Measurements from ENCODE around the gene DKK2.

The DKK2 gene

GRCh38 chr4:107035819-107036583, at the start of gene DKK2:
Gene DKK2 (minus strand): TSS chr4:107036313. CDS start chr4:107035591, 722 bp downstream.
- peak; percentile 6 for DNase-seq (ENCODE audit: low read depth)
- TF ChIP-seq MAX (IDR thresholded peaks at IDR 0.05; ENCODE audit: low read depth, low read length) (no peak), MYC (IDR thresholded peaks at IDR 0.05; ENCODE audit: low read depth, low read length) (no peak), CTCF (IDR thresholded peaks at IDR 0.05; ENCODE audit: low read depth, low read length) (no peak), POLR2A (IDR thresholded peaks at IDR 0.05; ENCODE audit: extremely low read depth, insufficient read length) (no peak)
- H3K4me3 ChIP-seq (ENCODE audit: low read depth, low read length) = no peak within 1 kb of the TSS

- H3K4me3 ChIP-seq (ENCODE audit: low read depth, low read length) = no peak overlapping the region
- TF ChIP-seq MAX (IDR thresholded peaks at IDR 0.05; ENCODE audit: low read depth, low read length) = no peak
- no peak for TF ChIP-seq POLR2A (IDR thresholded peaks at IDR 0.05; ENCODE audit: extremely low read depth, insufficient read length)
- TF ChIP-seq CTCF (IDR thresholded peaks at IDR 0.05; ENCODE audit: low read depth, low read length) = no peak
- no peak for TF ChIP-seq MYC (IDR thresholded peaks at IDR 0.05; ENCODE audit: low read depth, low read length)
- DNase-seq (ENCODE audit: low read depth) = no peak
Observed at GRCh38 chr4:107077192-107077591, 41.1 kb upstream of the DKK2 start.

GRCh38 chr4:107072836-107073736, 37.0 kb upstream of the DKK2 start:
- no peak for TF ChIP-seq CTCF (IDR thresholded peaks at IDR 0.05; ENCODE audit: low read depth, low read length)
- no peak for TF ChIP-seq POLR2A (IDR thresholded peaks at IDR 0.05; ENCODE audit: extremely low read depth, insufficient read length)
- no peak for TF ChIP-seq MYC (IDR thresholded peaks at IDR 0.05; ENCODE audit: low read depth, low read length)
- no peak for TF ChIP-seq MAX (IDR thresholded peaks at IDR 0.05; ENCODE audit: low read depth, low read length)

GRCh38 chr4:107071108-107071507, 35.0 kb upstream of the DKK2 start:
- DNase-seq (ENCODE audit: low read depth) = no peak
- H3K4me3 ChIP-seq (ENCODE audit: low read depth, low read length) = no peak overlapping the region
- TF ChIP-seq MYC (IDR thresholded peaks at IDR 0.05; ENCODE audit: low read depth, low read length) (no peak), CTCF (IDR thresholded peaks at IDR 0.05; ENCODE audit: low read depth, low read length) (no peak), MAX (IDR thresholded peaks at IDR 0.05; ENCODE audit: low read depth, low read length) (no peak), POLR2A (IDR thresholded peaks at IDR 0.05; ENCODE audit: extremely low read depth, insufficient read length) (no peak)

More at GRCh38 chr4:107072836-107073736, 37.0 kb upstream of the DKK2 start:
- H3K4me3 ChIP-seq (ENCODE audit: low read depth, low read length) = no peak overlapping the region
- no peak for DNase-seq (ENCODE audit: low read depth)

GRCh38 chr4:107069049-107069448, 32.9 kb upstream of the DKK2 start:
- H3K4me3 ChIP-seq (ENCODE audit: low read depth, low read length) = no peak overlapping the region
- DNase-seq (ENCODE audit: low read depth) = no peak
- TF ChIP-seq POLR2A (IDR thresholded peaks at IDR 0.05; ENCODE audit: extremely low read depth, insufficient read length) (no peak), CTCF (IDR thresholded peaks at IDR 0.05; ENCODE audit: low read depth, low read length) (no peak), MAX (IDR thresholded peaks at IDR 0.05; ENCODE audit: low read depth, low read length) (no peak), MYC (IDR thresholded peaks at IDR 0.05; ENCODE audit: low read depth, low read length) (no peak)
